HG02938 (cell line): ENCODE measurements around the gene CADM3.

Source experiments
- ATAC-seq: cut with Tn5 transposase; IDR thresholded peaks from one replicate; pipeline ENCODE4 v1.9.1; 2021; ENCODE audit warnings: mild to moderate bottlenecking, moderate library complexity; ENCODE audit not compliant: unreplicated experiment

The CADM3 gene

GRCh38 chr1:159248311-159248710 lies 76.9 kb downstream of the CADM3 start:
- no peak for ATAC-seq

GRCh38 chr1:159250638-159251216 lies 79.3 kb downstream of the CADM3 start:
- no peak for ATAC-seq
